GM21390 (cell line): Measurements from ENCODE around the gene COG8.
"Not testable (repeated sequence)": the region's sequence is repeated elsewhere in the genome, so short reads cannot be mapped to it uniquely, and the experiment has no call there.

ENCODE experiments used
- ATAC-seq: cut with Tn5 transposase; IDR thresholded peaks from one replicate; pipeline ENCODE4 v1.9.1; 2021; ENCODE audit not compliant: unreplicated experiment

COG8 gene

DNA sequence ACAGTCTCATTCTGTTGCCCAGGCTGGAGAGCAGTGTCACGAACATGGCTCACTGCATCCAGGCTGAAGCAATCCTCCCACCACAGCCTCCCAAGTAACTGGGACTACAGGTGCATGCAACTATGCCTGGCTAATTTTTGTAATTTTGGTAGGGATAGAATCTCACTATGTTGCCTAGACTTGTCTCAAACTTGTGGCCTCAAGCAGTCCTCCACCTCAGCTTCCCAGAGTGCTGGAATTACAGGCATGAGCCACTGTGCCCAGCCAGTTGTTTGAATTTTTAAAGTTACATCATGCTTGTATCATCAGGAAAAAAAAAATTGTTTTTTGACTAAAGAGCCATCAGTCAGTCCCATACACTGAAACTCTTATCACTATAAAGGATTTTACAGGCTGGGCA, 45.3 kb downstream of the COG8 start:
- no peak for ATAC-seq

GRCh38 chr16:69293401-69293800, 46.0 kb downstream of the COG8 start:
- no peak for ATAC-seq

DNA sequence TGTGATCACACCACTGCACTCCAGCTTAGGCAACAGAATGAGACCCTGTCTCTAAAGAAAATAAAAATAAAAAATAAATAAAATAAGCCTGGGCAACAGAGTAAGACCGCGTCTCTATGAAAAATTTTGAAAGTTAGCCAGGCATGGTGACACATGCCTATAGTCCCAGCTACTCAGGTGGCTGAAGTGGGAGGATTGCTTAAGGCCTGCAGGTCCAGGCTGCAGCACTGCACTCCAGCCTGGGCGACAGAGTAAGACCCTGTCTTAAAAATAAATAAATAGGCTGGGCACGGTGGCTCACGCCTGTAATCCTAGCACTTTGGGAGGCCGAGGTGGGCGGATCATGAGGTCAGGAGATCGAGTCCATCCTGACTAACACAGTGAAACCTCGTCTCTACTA, 47.7 kb downstream of the COG8 start:
- not testable (repeated sequence) for ATAC-seq

- no peak for ATAC-seq
Observed at GRCh38 chr16:69286941-69287713, 52.2 kb downstream of the COG8 start.

DNA sequence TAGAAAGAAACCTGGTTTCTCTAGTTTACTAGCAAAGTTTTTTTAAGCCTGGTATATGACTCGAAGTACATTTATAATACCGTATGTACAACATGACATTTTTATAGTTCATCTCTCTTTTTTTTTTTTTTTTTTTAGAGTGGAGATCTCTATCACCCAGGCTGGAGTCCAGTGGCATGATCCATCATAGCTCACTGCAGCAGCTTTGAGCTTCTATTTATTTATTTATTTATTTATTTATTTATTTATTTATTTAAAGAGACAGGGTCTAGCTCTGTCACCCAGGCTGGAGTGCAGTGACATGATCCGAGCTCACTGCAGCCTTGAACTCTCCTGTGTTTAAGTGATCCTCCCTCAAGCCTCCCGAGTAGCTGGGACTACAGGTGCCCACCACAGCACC, 54.1 kb downstream of the COG8 start:
- ATAC-seq, result no peak

DNA sequence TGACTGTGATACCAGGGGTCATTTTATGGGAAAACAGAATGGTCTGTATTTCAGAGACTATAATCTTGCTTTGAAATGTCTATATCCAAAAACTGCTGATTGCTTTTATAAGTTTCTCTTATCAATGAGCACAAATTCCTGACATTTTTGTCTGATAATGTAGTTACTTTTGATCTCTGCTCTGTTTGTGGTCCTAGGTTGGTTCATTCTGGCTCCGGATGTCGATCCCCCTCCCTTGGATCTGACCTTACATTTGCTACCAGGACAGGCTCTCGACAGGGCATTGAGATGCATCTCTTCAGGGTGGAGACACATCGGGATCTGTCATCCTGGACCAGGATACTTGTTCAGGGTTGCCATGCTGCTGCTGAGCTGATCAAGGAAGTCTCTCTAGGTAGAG, 55.5 kb downstream of the COG8 start:
- ATAC-seq, result no peak

DNA sequence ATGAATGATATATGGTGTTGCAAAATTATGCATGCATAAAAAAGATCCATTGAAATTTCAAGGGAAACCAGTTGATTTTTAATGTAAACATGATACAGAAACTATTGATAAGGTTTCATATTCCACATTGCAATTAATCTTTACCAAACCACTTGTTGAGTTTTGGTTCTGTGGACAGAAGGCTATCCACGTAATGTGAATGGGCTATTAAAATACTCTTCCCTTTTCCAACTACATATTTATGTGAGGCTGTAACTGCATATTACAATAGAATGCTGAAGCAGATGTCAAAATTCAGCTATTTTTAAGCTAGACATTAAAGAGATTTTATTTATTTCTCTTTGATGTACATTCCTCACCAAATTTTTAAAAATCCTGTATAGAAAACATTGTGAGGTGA, 62.0 kb downstream of the COG8 start:
- no peak for ATAC-seq
